CD4-positive, alpha-beta T cell treated with Interleukin-21 for 1 hour (primary cell): ENCODE measurements around the gene BCL2L15.

Experiments
- DNase-seq: peaks from one replicate; pipeline ENCODE4 v3.0.0-alpha.2; 2020

Gene BCL2L15

DNA sequence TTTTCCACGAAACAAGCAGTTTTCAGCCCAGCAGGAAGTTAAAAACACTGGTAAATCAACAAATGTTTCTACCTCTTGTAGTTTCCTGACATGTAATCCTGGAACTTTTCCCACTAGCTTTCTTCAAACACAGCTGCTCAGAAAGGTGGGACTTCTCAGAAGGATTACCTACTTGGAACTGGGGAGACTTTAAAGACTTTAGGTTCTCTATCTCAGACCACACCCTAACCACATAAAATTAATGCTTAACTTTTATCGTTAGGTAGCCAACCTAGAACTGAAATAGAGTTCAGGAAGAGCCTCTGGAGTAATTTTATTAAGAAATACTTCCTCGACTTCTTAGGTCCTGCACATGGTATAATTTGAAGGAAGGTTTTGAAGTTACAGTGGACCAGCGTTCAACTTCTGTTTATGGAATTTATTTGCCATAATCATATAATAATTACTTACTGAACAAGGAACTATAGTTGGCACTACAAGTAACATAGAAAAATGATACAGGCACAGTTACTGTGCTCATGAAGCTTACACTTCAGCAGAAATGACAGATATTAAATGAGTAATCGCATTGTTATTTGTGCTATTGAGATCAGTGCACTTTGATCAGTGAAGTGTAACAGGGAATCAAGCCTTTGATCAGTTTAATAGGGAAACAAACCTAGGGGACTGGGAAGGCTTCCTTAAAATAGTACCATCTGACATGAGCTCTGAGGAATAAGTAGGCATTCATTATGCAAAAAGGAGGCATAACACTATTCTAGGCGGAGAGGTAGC, at the start of gene BCL2L15:
TSS of gene BCL2L15 (minus strand) at position 180 of the 774 bp plus-strand sequence. CDS start 206 bp downstream, outside the sequence.
- DNase-seq, result no peak

DNA sequence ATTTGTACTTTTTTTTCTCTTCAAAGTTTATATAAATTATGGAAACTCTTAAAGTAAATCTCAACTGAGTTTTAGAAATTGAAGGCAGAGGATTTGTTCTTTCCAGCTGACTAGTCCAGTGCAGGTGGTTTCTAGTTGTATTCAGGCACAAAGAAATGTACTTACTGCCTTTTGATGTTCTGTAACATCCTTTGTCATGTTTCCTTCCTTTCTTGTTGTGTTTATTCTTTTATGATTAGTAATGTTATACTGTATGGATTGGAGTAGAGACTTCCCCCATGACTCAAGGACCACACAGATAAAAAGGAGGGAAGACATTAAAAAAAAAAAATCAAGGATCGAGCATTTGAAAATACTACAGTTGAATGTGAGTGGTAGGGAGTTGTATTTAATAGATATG, 49.8 kb upstream of the BCL2L15 start:
- no peak for DNase-seq

DNA sequence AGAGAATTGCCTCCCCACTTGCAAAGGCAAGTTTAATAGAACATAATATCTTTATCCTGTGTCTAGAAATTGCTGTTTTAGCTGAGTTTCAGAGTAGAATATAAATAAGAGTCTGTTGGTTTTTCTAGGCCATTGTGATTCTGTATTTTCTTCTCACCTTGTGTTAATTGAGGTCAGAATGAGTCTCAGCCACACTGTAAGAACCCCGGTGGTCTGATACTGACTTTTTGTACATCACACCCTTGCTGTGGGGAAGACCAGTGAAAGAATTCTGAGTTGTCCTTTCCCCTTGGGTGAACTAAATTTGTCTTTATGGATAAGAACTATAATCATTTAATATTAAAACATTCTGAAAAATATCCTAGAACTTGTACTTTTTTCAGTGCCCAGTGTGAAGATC, 48.6 kb upstream of the BCL2L15 start:
- peak; percentile 34 for DNase-seq

DNA sequence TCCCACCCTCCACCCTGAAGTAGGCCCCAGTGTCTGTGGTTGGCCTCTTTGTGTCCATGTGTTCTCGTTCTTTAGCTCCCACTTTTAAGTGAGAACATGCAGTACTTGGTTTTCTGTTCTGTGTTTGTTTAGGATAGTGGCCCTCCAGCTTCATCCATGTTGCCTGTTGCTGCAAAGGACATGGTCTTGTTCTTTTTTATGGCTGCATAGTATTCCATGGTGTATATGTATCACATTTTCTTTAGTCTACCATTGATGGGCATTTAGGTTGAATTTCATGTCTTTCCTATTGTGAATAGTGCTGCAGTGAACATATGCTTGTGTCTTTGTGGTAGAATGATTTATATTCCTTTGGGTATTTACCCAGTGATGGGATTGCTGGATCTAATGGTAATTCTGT, 47.8 kb upstream of the BCL2L15 start:
- no peak for DNase-seq

DNA sequence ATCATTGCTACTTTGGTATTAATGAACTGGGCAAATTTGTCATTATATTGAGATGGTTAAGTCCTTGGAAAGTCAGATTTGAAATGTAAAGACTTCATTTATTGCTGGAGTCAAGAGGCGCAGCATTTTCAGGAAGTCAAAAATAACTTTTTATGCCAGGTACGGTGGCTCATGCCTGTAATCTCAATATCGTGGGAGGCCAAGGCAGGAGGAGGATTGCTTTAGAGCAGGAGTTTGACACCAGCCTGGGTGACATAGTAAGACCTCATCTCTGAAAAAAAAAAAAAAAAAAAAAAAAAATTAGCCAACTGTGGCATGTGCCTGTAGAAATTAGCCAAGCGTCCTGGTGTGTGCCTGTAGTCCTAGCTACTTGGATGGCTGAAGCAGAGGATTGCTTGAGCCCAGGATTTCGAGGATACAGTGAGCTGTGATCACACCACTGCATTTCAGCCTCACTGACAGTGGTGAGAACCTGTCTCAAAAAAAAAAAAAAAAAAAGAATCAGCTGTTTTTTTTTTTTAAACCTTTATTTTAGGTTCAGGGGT, 47.2 kb upstream of the BCL2L15 start:
- no peak for DNase-seq

DNA sequence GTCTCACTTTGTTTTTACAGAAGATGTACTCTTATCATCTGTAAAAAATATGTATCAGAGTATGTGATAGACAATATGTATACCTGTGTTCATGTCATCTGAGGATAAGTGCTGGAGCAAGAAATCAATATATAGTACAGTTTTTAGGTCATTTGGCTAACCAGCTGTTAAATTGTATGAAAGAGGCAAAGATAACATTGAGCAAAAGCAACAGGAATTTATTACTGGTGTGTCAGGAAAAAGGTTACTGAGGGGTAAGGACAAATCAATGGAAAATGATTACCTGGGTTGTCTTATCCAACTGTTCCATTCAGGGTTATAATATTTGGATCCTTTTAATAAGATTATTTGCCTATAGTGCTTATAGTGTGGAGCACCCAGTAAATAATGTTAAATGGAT, 46.6 kb upstream of the BCL2L15 start:
- DNase-seq, result no peak

- DNase-seq, result peak; percentile 67
Measured at GRCh38 chr1:113931451-113931851, 44.1 kb upstream of the BCL2L15 start.

GRCh38 chr1:113930499-113931161, 43.2 kb upstream of the BCL2L15 start:
- peak; percentile 93 for DNase-seq

GRCh38 chr1:113929750-113930498, 42.5 kb upstream of the BCL2L15 start:
- DNase-seq, result peak; percentile 86

DNA sequence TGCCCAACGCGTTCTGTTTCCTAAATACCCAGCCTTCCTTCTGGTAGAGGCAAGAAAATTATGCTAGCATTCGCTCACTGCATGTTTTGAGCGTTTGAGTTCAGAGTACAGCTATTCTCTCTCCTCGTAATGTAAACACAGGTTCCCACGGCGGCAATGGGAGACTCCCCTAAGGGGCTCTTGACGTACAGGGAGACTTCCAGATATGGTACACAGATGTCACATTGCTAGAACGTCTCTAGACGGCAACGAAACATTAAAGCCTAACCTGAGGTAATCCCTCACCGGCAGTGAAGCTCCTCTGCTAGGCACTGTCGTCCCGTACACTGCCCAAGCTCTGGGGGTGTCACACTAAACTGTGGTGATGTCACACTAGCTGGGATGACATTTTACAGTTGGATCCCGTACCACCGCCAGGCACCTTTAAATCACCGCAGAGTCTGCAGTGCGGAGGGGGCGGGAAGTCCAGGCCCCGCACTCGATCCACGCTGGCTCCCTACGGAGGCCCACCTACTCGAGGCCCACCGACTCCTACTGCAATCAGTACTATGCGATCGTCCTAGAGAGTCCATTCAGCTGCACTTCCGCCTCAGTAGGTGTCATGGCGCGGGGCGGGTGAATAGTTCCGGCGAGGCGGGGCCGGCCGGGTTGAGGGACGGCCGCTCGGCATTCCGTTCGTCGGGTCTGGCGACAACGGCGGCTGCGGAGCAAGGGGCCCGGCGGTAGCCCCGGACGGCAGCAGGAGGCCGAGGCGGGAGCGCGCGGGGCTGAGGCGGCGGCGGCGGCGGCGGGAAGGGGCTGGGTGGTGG, 41.8 kb upstream of the BCL2L15 start, which contains the start of gene HIPK1:
TSS of gene HIPK1 (plus strand) at position 384 of the 809 bp plus-strand sequence.
- peak; percentile 94 for DNase-seq

DNA sequence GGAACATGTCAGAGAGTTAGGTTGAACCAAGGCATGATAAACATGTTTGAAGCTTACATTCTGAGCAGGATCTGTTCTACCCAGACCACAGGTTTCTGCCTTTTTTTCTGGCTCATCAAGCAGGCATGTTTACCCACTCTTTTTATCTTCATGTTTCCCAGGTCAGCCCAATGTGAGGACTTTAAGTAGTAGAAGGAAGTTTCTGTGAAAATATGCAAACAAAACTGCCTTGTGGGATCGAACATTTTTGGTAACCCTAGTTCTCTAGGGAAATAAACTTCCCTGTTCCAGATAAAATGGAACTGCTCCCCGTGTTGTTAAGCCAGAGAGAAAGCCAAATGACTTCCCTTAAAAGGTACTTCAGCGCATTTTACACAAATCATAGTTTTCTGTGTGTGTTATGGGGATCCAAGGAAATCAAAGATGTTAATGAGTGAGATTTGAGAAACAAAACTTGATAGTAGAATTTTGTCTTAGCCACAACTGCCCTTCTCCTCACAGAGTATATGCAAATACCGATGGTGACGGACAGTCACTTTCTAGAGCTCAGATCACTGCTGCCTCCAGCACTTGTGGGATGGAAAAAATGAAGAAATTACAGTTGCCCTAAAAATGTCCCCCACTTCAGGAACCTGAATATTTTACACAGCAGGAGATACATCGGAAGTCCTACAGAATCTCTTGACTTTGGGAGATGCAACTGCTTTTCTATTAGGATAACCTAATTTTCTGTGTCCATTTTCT, 41.0 kb upstream of the BCL2L15 start:
- no peak for DNase-seq

DNA sequence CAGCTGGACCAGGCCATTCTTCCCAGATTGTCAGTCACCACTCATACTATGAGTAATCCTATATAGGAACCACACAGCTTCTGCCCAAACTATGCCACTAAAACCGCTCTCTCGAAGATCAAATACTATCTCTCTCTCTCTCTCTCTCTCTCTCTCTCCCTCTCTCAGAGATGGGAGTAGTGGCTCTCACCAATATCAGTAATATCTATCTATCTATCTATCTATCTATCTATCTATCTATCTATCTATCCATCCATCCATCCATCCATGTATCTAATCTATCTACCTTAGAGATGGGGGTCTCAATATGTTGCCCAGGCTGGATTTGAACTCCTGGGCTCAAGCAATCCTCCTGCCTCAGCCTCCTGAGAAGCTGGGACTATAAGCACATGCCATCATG, 37.1 kb upstream of the BCL2L15 start:
- no peak for DNase-seq

- no peak for DNase-seq
Measured at GRCh38 chr1:113922957-113923356, 35.6 kb upstream of the BCL2L15 start.

DNA sequence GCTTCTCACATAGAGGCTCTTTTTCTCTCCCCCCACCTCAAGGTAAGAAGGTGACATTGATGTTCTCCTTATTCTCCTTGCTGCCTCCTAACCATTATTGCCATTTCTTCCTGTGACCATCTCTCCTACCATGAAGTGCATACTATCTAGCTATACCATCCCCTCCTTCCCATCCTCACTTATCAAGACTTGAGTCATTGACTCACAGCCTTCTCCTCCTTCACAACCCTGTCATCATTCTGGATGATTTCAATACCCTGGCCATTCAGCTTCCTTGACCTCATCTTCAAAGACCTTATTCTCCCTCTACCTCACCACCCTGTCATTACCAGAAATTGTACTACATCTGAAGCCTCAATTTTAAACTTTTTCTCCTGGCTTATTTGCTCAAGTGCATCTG, 30.9 kb upstream of the BCL2L15 start:
- no peak for DNase-seq

DNA sequence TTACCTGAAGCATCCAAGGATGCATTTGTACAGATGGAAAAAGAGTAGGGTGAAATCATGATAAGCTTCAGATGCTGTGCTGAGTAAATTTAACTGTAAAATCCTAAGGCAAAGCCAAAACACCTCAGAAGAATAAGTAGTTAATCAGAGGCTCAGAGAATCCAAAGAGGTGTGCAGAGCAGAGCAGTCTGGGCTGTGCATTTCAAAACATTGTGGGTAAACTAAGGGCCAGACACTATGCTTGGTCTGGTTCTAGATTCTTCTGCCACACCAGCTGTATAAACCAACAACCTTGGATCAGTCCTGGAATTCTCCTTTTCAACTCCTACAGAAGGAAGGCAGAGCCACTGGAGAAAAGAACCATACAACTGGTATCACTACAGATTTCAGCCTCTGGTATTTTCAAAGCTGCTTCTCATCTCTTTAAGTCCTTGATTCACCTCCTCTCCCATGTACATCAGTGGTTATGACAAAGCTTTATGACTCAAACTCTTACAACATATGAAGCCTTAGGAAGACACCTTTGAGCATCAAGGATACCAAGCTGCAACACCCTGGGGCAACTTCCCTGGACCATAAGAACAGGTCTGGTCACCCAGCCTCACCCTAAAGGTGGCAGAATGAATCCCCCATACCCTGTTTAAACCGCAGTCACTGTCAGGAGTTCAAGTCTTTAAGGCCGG, 30.2 kb upstream of the BCL2L15 start:
- DNase-seq, result no peak

DNA sequence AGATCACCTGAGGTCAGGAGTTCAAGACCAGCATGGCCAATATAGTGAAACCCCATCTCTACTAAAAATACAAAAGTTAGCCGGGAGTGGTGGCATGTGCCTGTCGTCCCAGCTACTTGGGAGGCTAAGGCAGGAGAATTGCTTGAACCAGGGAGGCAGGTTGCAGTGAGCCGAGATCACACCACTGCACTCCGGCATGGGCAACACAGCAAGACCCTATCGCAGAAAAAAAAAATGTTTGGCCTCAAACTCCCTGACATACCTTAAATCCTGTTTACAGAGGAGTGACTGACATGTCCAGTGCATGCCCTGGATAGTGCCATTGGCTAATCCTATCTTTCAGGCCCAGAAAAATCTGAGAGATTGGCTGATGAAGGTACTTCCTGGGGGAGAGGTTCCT, 29.6 kb upstream of the BCL2L15 start:
- no peak for DNase-seq

DNA sequence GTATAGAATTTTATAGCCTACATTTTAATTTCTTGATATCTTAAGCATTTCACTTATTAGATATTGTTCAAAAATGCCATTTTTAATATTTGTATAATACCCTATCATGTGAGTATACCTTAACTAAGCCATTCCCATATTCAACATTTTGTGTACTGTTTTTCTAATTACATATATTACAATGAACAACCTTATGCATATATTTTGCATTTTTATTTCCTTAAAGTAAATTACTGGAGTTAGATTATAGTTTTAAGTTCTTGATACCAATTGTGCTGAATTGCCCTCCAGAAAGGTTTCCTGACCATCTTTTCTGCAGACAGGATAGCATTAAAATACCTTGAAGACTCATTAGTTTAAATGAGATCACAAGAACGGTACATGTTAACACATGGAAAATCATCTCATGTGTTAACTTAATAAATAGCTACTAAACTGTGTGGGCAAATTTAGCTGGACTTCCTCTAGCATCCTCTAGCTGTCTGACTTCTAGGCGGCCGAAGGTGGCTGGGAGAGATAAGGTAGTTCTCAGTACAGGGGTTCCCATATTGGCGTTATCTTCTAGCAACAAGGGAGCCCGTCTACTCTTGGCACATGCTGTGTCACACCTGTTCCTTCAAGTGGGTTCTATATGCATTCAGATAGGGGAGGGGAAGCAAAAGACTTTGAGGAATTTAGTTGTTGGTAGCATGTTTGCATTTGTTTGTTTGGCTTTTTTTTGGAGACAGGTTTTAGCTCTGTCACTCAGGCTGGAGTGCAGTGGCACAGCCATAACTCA, 26.7 kb upstream of the BCL2L15 start:
- no peak for DNase-seq

- no peak for DNase-seq
Measured at GRCh38 chr1:113913312-113913668, 25.9 kb upstream of the BCL2L15 start.

DNA sequence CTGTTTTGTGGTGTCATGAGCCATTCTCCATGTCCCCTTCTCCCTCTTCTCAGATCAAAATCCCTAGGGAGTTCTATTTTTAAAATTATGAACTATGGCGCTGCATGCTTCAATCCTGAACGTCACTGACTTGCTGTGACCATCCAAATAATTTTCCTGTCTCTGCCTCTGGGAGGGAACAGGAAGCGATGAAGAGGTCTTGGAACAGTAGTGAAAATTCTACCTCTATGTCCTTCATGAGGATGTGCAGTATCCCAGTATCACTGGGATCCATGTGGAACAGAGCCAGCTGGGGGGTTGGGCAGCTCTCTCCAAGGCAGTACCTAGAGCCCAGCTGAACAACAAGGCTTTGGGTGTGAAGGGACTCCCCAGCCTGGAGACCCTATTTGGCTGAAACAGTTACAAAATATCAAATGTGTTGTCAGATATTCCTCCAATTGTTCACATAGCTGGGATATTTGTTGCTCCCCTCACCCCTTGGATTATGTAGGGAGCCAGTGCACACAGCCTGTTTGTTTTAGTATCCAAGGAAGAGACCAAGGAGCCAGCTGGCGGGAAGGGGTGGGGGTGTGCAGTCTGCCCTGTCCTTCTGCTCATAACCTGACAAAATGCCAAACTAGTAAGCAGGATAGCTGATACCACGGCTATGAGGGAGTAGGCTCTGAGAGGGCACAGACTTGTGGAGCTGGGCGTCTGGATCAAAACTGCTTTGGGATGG, 25.4 kb upstream of the BCL2L15 start:
- no peak for DNase-seq

DNA sequence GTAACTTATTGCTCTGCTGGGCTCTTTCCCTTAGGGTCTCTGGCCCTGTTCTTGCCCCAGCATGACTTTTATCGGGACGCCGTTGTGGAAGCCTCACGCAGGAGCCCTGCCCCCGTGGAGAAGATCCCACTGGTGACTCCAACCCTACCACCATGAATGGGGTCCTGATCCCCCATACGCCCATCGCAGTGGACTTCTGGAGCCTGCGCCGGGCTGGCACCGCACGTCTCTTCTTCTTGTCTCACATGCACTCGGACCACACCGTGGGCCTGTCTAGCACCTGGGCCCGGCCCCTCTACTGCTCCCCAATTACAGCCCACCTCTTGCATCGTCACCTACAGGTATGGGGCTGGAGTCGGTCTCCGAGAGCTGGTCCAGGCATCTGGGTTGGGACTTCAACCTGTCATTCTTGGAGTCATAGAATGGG, 18.1 kb upstream of the BCL2L15 start:
- DNase-seq, result no peak
